ENCODE data around the gene KSR2. TPM values are rescaled to one million over a fixed set of nuclear protein-coding genes. Genes with fewer than 3 reads are reported as not detected.

KSR2 gene
- total and polyA plus RNA-seq, 2 of the 13 experiments (the other 11 are each of a cell fraction or from before 2014, with no cell fraction given): 0.02 TPM; not detected in 1

- TF ChIP-seq STAT6 (CRISPR knock-in tag; IDR thresholded peaks at IDR 0.05; ENCODE audit: borderline replicate concordance) (no peak), ATRX (CRISPR knock-in tag; IDR thresholded peaks at IDR 0.05; ENCODE audit: borderline replicate concordance) (no peak), KAT2B (IDR thresholded peaks at IDR 0.05; ENCODE audit: borderline replicate concordance, low read depth, low read length) (no peak), ZNF660 (CRISPR knock-in tag; IDR thresholded peaks at IDR 0.05; ENCODE audit: borderline replicate concordance, low read depth) (no peak), ZMYM3 (CRISPR knock-in tag; IDR thresholded peaks at IDR 0.05) (no peak), ZNF33A (CRISPR knock-in tag; IDR thresholded peaks at IDR 0.05; ENCODE audit: borderline replicate concordance) (no peak), PRDM10 (CRISPR knock-in tag; IDR thresholded peaks at IDR 0.05; ENCODE audit: low read depth) (no peak)
Measured at GRCh38 chr12:117607778-117608177, 361.0 kb downstream of the KSR2 start (continued).

All from HepG2 (cell line).